ENCODE data around the gene MOCOS. TPM values are rescaled to one million over a fixed set of nuclear protein-coding genes. Genes with fewer than 3 reads are reported as not detected.
A peak's percentile ranks its signal among the peaks of the same experiment; 100 is the strongest.

MOCOS gene
- total RNA-seq, 2 experiments from 2014 or later: 0.13 to 0.18 TPM

DNA sequence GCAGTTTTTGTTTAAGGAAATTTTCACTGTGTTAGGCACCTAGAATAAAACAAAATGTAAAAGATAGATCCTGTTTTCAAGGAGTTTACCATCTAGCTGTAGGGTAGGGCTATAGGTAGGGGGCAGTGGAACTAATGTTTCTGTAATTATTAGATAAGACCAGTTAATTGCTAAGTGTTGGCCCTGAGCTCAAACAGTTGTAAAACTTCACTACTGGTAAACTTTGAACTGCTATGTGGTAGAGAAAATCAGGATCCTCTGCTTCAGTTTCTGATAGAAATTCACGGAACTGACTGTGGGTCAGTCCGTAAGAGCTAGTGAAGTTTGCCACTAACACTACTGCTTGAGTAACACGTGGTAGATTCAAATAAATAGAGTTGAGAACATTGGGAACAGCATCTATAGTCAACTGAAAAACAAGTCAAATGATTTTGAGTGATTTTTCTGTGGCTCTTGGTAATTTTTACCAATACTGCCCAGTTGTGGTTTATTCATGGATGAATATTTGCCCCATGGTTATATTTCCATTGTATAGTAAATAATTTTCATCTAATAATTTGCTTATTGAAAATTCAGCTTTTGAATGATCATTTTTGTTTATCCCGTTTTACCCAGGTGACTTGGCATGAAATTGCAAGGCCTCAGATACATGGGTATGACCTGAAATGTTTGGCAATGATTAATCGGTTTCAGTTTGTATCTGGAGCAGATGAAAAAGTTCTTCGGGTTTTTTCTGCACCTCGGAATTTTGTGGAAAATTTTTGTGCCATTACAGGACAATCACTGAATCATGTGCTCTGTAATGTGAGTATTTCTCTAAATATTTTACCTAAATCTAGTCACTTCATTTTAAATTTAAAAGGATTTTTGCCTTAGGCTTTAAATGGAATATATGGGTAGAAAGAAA, 31.2 kb upstream of the MOCOS start:
- H3K9me3 Mint-ChIP-seq: no peaks in the 10 kb centered on the region
- TF ChIP-seq, protein P1, sequence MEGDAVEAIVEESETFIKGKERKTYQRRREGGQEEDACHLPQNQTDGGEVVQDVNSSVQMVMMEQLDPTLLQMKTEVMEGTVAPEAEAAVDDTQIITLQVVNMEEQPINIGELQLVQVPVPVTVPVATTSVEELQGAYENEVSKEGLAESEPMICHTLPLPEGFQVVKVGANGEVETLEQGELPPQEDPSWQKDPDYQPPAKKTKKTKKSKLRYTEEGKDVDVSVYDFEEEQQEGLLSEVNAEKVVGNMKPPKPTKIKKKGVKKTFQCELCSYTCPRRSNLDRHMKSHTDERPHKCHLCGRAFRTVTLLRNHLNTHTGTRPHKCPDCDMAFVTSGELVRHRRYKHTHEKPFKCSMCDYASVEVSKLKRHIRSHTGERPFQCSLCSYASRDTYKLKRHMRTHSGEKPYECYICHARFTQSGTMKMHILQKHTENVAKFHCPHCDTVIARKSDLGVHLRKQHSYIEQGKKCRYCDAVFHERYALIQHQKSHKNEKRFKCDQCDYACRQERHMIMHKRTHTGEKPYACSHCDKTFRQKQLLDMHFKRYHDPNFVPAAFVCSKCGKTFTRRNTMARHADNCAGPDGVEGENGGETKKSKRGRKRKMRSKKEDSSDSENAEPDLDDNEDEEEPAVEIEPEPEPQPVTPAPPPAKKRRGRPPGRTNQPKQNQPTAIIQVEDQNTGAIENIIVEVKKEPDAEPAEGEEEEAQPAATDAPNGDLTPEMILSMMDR (IDR thresholded peaks at IDR 0.05): no peak
- intact Hi-C loops (cut with micrococcal nuclease): no loop called here
- CTCF ChIA-PET: no interaction called here
- H3K27ac Mint-ChIP-seq: no peak overlapping the region
- ATAC-seq (no peak), DNase-seq (no peak)
- POLR2A ChIA-PET: interaction anchor here (0.8 to 1.5 kb wide), 3 partner anchors 9 to 27 kb away, joined by 3 to 6 read pairs (median 4); partner anchors contain the start of genes ELP2 and SLC39A6
- peaks cover 49% of the 10 kb centered on the region for H3K36me3 Mint-ChIP-seq (ENCODE audit: low read depth)
- no peak overlapping the region for H3K4me3 Mint-ChIP-seq
- peaks cover 11% of the 10 kb centered on the region for H3K4me1 Mint-ChIP-seq (ENCODE audit: low read depth)
- no peaks in the 10 kb centered on the region for H3K27me3 Mint-ChIP-seq

DNA sequence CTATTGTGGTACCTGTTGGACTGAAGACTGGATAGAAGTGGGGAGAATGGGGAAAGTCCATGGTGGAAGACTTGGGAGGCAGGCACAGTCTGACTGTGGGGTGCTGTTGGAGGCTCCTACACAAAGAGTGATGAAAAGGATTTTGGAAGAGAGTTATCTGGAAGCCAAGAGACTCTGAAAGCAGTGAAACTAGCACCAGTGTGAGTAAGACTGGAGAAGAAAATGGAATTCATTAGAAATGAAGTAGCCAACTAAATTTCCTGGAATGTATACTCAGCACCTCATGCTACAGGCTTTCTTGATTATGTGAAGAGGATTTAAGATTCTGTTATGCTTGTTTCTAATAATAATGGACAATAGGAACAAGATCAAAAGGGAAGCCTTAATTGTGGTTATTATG, 29.9 kb upstream of the MOCOS start:
- intact Hi-C loops (cut with micrococcal nuclease): no loop called here
- ChIA-PET POLR2A (interaction anchor here (1.4 kb wide), 1 partner anchor 18 kb away, joined by 3 read pairs; no protein-coding TSS in a partner anchor), CTCF (no interaction called here)
- no peaks in the 10 kb centered on the region for H3K9me3 Mint-ChIP-seq
- no peaks in the 10 kb centered on the region for H3K27me3 Mint-ChIP-seq
- no peak overlapping the region for H3K4me3 Mint-ChIP-seq
- DNase-seq (no peak), ATAC-seq (no peak)
- peaks cover 11% of the 10 kb centered on the region for H3K4me1 Mint-ChIP-seq (ENCODE audit: low read depth)
- peaks cover 51% of the 10 kb centered on the region for H3K36me3 Mint-ChIP-seq (ENCODE audit: low read depth)
- H3K27ac Mint-ChIP-seq: no peak overlapping the region
- TF ChIP-seq, protein P1 (IDR thresholded peaks at IDR 0.05): no peak

DNA sequence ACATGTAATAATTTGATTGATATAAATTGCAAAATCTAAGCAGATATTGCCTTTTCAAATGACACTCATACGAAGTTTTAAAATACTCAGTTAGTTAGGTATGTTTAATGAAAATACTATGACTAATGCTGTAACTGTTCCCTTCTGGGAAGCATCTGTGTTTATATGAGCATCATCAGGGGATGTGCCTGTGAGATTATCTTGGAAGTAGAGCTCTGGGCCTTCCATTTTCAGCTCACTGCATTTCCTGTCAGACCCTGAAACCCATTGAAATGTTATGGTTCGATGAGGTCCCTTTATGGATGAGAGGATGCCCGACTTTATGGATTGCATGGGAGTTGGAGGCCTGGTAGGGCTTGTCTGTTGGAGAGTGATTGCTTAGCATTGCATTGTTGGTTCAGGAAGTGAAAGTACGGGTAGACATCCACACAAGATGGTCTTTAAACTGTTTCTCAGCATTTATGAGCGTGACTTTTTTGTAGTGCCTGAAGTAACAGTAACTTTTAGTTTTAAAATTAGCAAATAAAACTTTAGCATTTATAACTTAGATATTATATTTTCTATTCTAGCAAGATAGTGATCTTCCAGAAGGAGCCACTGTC, 28.9 kb upstream of the MOCOS start:
- ChIA-PET CTCF (interaction anchor here (1.0 to 2.8 kb wide), 4 partner anchors 63 to 208 kb away, joined by 3 to 9 read pairs (median 5); no protein-coding TSS in a partner anchor), POLR2A (no interaction called here)
- Mint-ChIP-seq H3K4me1 (ENCODE audit: low read depth) (peaks cover 14% of the 10 kb centered on the region), H3K4me3 (no peak overlapping the region), H3K36me3 (ENCODE audit: low read depth) (peaks cover 45% of the 10 kb centered on the region), H3K9me3 (no peaks in the 10 kb centered on the region), H3K27ac (peak overlapping the region; percentile 41), H3K27me3 (no peaks in the 10 kb centered on the region)
- TF ChIP-seq, protein P1 (IDR thresholded peaks at IDR 0.05): no peak
- ATAC-seq (no peak), DNase-seq (no peak)
- intact Hi-C loops (cut with micrococcal nuclease): no loop called here

DNA sequence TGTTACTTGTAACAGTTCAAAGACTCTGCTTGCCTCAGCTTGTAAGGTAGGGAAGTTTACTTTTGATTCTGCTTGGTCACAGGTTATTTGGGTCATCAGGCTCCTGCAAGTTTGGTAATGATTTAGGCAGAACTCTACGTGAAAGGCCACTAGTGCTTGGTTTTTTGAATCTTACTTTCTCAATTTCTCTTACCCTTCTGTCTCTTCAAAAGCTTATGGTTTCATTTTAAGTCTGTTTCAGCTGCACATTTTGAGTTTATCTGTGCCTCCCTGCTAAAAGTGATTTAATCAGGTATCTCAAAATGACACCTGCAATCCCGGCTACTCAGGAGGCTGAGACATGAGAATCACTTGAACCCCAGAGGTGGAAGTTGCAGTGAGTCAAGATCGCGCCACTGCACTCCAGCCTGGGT, 26.3 kb upstream of the MOCOS start:
- Mint-ChIP-seq H3K9me3 (no peaks in the 10 kb centered on the region), H3K27me3 (no peaks in the 10 kb centered on the region), H3K4me3 (no peak overlapping the region), H3K4me1 (ENCODE audit: low read depth) (peaks cover 14% of the 10 kb centered on the region), H3K27ac (peak overlapping the region; percentile 1), H3K36me3 (ENCODE audit: low read depth) (peaks cover 48% of the 10 kb centered on the region)
- ChIA-PET CTCF (interaction anchor here (1.4 to 2.8 kb wide), 2 partner anchors 123 to 143 kb away, joined by 3 to 9 read pairs; no protein-coding TSS in a partner anchor), POLR2A (no interaction called here)
- no peak for ATAC-seq
- no peak for DNase-seq
- intact Hi-C loops (cut with micrococcal nuclease): no loop called here
- TF ChIP-seq, protein P1 (IDR thresholded peaks at IDR 0.05): no peak

DNA sequence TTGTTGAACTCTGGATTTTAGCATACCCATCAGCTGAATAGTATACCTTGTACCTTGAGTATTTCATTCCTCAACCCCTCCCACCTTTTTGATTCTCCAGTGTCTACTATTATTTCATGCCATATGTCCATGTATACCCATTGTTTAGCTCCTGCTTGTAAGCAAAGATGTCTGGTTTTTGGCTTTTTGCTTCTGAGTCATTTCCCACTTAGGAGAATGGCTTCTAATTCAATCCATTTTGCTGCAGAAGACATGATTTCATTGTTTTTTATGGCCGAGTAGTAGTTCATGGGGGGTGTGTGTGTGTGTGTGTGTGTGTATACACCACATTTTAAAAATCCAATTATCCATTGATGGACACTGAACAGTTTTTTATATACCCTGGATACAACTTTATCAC, 24.3 kb upstream of the MOCOS start:
- ChIA-PET CTCF (no interaction called here), POLR2A (interaction anchor here (1.0 to 1.2 kb wide), 2 partner anchors 33 to 35 kb away, joined by 3 read pairs; no protein-coding TSS in a partner anchor)
- Mint-ChIP-seq H3K27me3 (no peaks in the 10 kb centered on the region), H3K4me3 (no peak overlapping the region), H3K9me3 (no peaks in the 10 kb centered on the region), H3K27ac (peak overlapping the region; percentile 13), H3K4me1 (ENCODE audit: low read depth) (peaks cover 9% of the 10 kb centered on the region), H3K36me3 (ENCODE audit: low read depth) (peaks cover 51% of the 10 kb centered on the region)
- intact Hi-C loops (cut with micrococcal nuclease): no loop called here
- no peak for DNase-seq
- TF ChIP-seq, protein P1 (IDR thresholded peaks at IDR 0.05): no peak
- no peak for ATAC-seq

Measured in activated CD8-positive, alpha-beta T cell treated with anti-CD3 and anti-CD28 coated beads for 36 hours (primary cell).